Measurements from ENCODE around the gene SPTBN1. TPM values are rescaled to one million over a fixed set of nuclear protein-coding genes. Genes with fewer than 3 reads are reported as not detected.

SPTBN1 gene
- total and polyA plus RNA-seq, 2 of the 13 experiments (the other 11 are each of a cell fraction or from before 2014, with no cell fraction given) = 123 to 299 TPM

- TF ChIP-seq SMAD3 (CRISPR knock-in tag; IDR thresholded peaks at IDR 0.05) = peak; percentile 65; the same call in 1 of the 2 replicates
- TF ChIP-seq DNMT1 (CRISPR knock-in tag; IDR thresholded peaks at IDR 0.05) = no peak
- TF ChIP-seq ZNF484 (CRISPR knock-in tag; IDR thresholded peaks at IDR 0.05; ENCODE audit: borderline replicate concordance, low read depth) = no peak
- peak; percentile 96 for TF ChIP-seq BCL6 (CRISPR knock-in tag; IDR thresholded peaks at IDR 0.05)
- TF ChIP-seq RXRA (CRISPR knock-in tag; IDR thresholded peaks at IDR 0.05) = no peak; the same call in 1 of the 2 replicates
- no peak; the same call in 1 of the 2 replicates for TF ChIP-seq ZNF33B (CRISPR knock-in tag; IDR thresholded peaks at IDR 0.05)
- peak; percentile 81 for TF ChIP-seq CREM (IDR thresholded peaks at IDR 0.05)
- TF ChIP-seq CREM (CRISPR knock-in tag; IDR thresholded peaks at IDR 0.05) = no peak
- no peak for TF ChIP-seq ZNF746 (CRISPR knock-in tag; IDR thresholded peaks at IDR 0.05)
- TF ChIP-seq EEA1 (CRISPR knock-in tag; IDR thresholded peaks at IDR 0.05; ENCODE audit: borderline replicate concordance) = no peak
- no peak for TF ChIP-seq SP140L (CRISPR knock-in tag; IDR thresholded peaks at IDR 0.05; ENCODE audit: borderline replicate concordance)
- TF ChIP-seq ZNF432 (CRISPR knock-in tag; IDR thresholded peaks at IDR 0.05; ENCODE audit: borderline replicate concordance) = no peak
- TF ChIP-seq MAX (IDR thresholded peaks at IDR 0.05) = no peak
- TF ChIP-seq ZSCAN30 (CRISPR knock-in tag; IDR thresholded peaks at IDR 0.05) = 0 out of 2 replicates have a peak, but pooled peaks have one; percentile 22
- TF ChIP-seq REST (IDR thresholded peaks at IDR 0.05; ENCODE audit: borderline replicate concordance in 1 of 2, low read depth in 1 of 2, low read length in 2 of 2) = peak in 1 of 2 experiments; percentile 68; a peak in 2 of 4 replicates
- TF ChIP-seq RBFOX2 (IDR thresholded peaks at IDR 0.05; ENCODE audit: low read depth, low read length) = 0 out of 2 replicates have a peak, but pooled peaks have one; percentile 13
- TF ChIP-seq ELF4 (CRISPR knock-in tag; IDR thresholded peaks at IDR 0.05; ENCODE audit: borderline replicate concordance) = 0 out of 2 replicates have a peak, but pooled peaks have one; percentile 40
- TF ChIP-seq, protein P1, sequence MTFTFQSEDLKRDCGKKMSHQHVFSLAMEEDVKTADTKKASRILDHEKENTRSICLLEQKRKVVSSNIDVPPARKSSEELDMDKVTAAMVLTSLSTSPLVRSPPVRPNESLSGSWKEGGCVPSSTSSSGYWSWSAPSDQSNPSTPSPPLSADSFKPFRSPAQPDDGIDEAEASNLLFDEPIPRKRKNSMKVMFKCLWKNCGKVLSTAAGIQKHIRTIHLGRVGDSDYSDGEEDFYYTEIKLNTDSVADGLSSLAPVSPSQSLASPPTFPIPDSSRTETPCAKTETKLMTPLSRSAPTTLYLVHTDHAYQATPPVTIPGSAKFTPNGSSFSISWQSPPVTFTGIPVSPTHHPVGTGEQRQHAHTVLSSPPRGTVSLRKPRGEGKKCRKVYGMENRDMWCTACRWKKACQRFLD (CRISPR knock-in tag; IDR thresholded peaks at IDR 0.05; ENCODE audit: borderline replicate concordance) = no peak
- TF ChIP-seq PTBP1 (IDR thresholded peaks at IDR 0.05; ENCODE audit: low read depth, low read length, poor library complexity, severe bottlenecking) = no peak
- 0 out of 2 replicates have a peak, but pooled peaks have one; percentile 12 for TF ChIP-seq ZNF44 (CRISPR knock-in tag; IDR thresholded peaks at IDR 0.05)
- TF ChIP-seq NR0B2 (CRISPR knock-in tag; IDR thresholded peaks at IDR 0.05) = no peak
- TF ChIP-seq ZGPAT (CRISPR knock-in tag; IDR thresholded peaks at IDR 0.05) = peak; percentile 78
- no peak for TF ChIP-seq MXD3 (CRISPR knock-in tag; IDR thresholded peaks at IDR 0.05)
- TF ChIP-seq SOX6 (IDR thresholded peaks at IDR 0.05) = no peak
- peak; percentile 95 for TF ChIP-seq SOX6 (CRISPR knock-in tag; IDR thresholded peaks at IDR 0.05)
These were observed 116.1 kb downstream of the SPTBN1 start (continued) for GRCh38 chr2:54572262-54572635.
